Neural cell (in vitro differentiated cells): ENCODE data around the gene SRP54. TPM values are rescaled to one million over a fixed set of nuclear protein-coding genes. Genes with fewer than 3 reads are reported as not detected.

Experiments used
- H2AFZ ChIP-seq: fragments of 200-600, 300-800 bp; sonication (generic), shearing (Covaris generic); 2 replicates; pipeline ENCODE4 v1.6.0; 2014; ENCODE audit warnings: low read depth, mild to moderate bottlenecking, antibody characterized with exemption, low read length, moderate library complexity
- H3F3A ChIP-seq: fragments of 200-600 bp; shearing (Covaris generic); 2 replicates; pipeline ENCODE4 v1.6.1; 2016; ENCODE audit warnings: mild to moderate bottlenecking, moderate library complexity, mixed read lengths, antibody characterized with exemption, low read length; ENCODE audit not compliant: insufficient read depth, poor library complexity, severe bottlenecking
- H3K27ac ChIP-seq: fragments of 200-600, 300-800 bp; sonication (generic), shearing (Covaris generic); 2 replicates; pipeline ENCODE4 v1.5.1; 2014; ENCODE audit warnings: mild to moderate bottlenecking, low read length, moderate library complexity
- H3K27me3 ChIP-seq: fragments of 300-800, 200-600 bp; sonication (generic), shearing (Covaris generic); 2 replicates; pipeline ENCODE4 v1.6.0; 2014; ENCODE audit warnings: mild to moderate bottlenecking, low read depth, low read length, moderate library complexity; ENCODE audit not compliant: insufficient read depth
- H3K36me3 ChIP-seq: fragments of 300-800, 200-600 bp; sonication (generic), shearing (Covaris generic); 2 replicates; pipeline ENCODE4 v1.5.1; 2014; ENCODE audit warnings: mild to moderate bottlenecking, antibody characterized with exemption, low read length, moderate library complexity; ENCODE audit not compliant: insufficient read depth
- H3K4me2 ChIP-seq: fragments of 300-800, 200-600 bp; sonication (generic), shearing (Covaris generic); 2 replicates; pipeline ENCODE4 v1.6.0; 2014; ENCODE audit warnings: mild to moderate bottlenecking, low read length
- H3K4me3 ChIP-seq: fragments of 300-800, 200-600 bp; sonication (generic), shearing (Covaris generic); 2 replicates; pipeline ENCODE4 v1.5.1; 2014; ENCODE audit warnings: mild to moderate bottlenecking, low read length, moderate library complexity
- H3K79me2 ChIP-seq: fragments of 200-600 bp; shearing (Covaris generic); replicated peaks from 2 replicates; pipeline ENCODE4 v1.6.0; 2014; ENCODE audit warnings: mild to moderate bottlenecking, low read length, moderate library complexity; ENCODE audit not compliant: insufficient read depth
- H3K9ac ChIP-seq: fragments of 300-800, 200-600 bp; sonication (generic), shearing (Covaris generic); 2 replicates; pipeline ENCODE4 v1.6.1; 2016; ENCODE audit warnings: mild to moderate bottlenecking, low read length, mixed read lengths
- H3K9me2 ChIP-seq: fragments of 200-600 bp; shearing (Covaris generic); 2 replicates; pipeline ENCODE4 v1.6.1; 2016; ENCODE audit warnings: mild to moderate bottlenecking, low read length, mixed read lengths; ENCODE audit not compliant: insufficient read depth
- H3K9me3 ChIP-seq: fragments of 200-600, 300-800 bp; sonication (generic), shearing (Covaris generic); 2 replicates; pipeline ENCODE4 v1.6.1; 2016; ENCODE audit warnings: mild to moderate bottlenecking, mixed run types, low read length, moderate library complexity, mixed read lengths
- H4K20me1 ChIP-seq: fragments of 200-600 bp; shearing (Covaris generic); 2 replicates; pipeline ENCODE4 v1.6.1; 2016; ENCODE audit warnings: mild to moderate bottlenecking, mixed run types; ENCODE audit not compliant: insufficient read depth
- EP300 ChIP-seq: fragments of 450-650 bp; conservative IDR thresholded peaks from 2 replicates; pipeline ENCODE4 v1.6.1; 2014; ENCODE audit warnings: antibody characterized with exemption, mild to moderate bottlenecking, moderate library complexity; ENCODE audit not compliant: poor library complexity, severe bottlenecking
- EZH2 ChIP-seq: fragments of 200-600, 300-800 bp; shearing (Covaris generic), sonication (generic); IDR thresholded peaks from 2 replicates; pipeline ENCODE4 v1.6.1; 2014; ENCODE audit warnings: antibody characterized with exemption, low read length, borderline replicate concordance, mild to moderate bottlenecking; ENCODE audit not compliant: insufficient read depth, poor library complexity, severe bottlenecking
- MXI1 ChIP-seq: fragments of 450-650 bp; conservative IDR thresholded peaks from 2 replicates; pipeline ENCODE4 v1.6.1; 2014; ENCODE audit warnings: antibody characterized with exemption, mild to moderate bottlenecking; ENCODE audit not compliant: poor library complexity, severe bottlenecking
- POLR2AphosphoS5 ChIP-seq: IDR thresholded peaks from 2 replicates; pipeline ENCODE4 v1.6.1; 2012
- RAD21 ChIP-seq: fragments of 450-650 bp; conservative IDR thresholded peaks from 2 replicates; pipeline ENCODE4 v1.6.1; 2014; ENCODE audit warnings: antibody characterized with exemption, mild to moderate bottlenecking, moderate library complexity
- SMC3 ChIP-seq: fragments of 450-650 bp; conservative IDR thresholded peaks from 2 replicates; pipeline ENCODE4 v1.6.1; 2014; ENCODE audit warnings: antibody characterized with exemption, mild to moderate bottlenecking, moderate library complexity; ENCODE audit not compliant: poor library complexity
- TAF1 ChIP-seq: IDR thresholded peaks from 2 replicates; pipeline ENCODE4 v1.6.1; 2012; ENCODE audit warnings: low read depth
- polyA plus RNA-seq: library from polyadenylated mRNA; depleted of rRNA; stranded (reverse); fragments of >200 nt; gene quantifications from 2 replicates; pipeline ENCODE4 v1.2.3, GENCODE V29; 2014
- TF ChIP-seq, protein P1 (sequence below): fragments of 450-650 bp; IDR thresholded peaks from 2 replicates; pipeline ENCODE4 v1.5.1; 2014; ENCODE audit warnings: antibody characterized with exemption, mild to moderate bottlenecking, moderate library complexity; ENCODE audit not compliant: poor library complexity, severe bottlenecking
- TF ChIP-seq, protein P2 (sequence below): IDR thresholded peaks from 2 replicates; pipeline ENCODE4 v1.6.1; 2012; ENCODE audit warnings: borderline replicate concordance

The SRP54 gene
- polyA plus RNA-seq, 1 donor from 2014 or later: 110 TPM

- H3K9me2 ChIP-seq: no peaks in the 10 kb centered on the region
- H3K27ac ChIP-seq: peak overlapping the region; percentile 86
- peak overlapping the region; percentile 99 for H3K4me2 ChIP-seq
- H3K36me3 ChIP-seq: no peaks in the 10 kb centered on the region
- H4K20me1 ChIP-seq: no peaks in the 10 kb centered on the region
- H3K79me2 ChIP-seq: peaks cover 41% of the 10 kb centered on the region
- peak overlapping the region; percentile 89 for H2AFZ ChIP-seq
- TF ChIP-seq MXI1: no peak
- TF ChIP-seq, protein P1, sequence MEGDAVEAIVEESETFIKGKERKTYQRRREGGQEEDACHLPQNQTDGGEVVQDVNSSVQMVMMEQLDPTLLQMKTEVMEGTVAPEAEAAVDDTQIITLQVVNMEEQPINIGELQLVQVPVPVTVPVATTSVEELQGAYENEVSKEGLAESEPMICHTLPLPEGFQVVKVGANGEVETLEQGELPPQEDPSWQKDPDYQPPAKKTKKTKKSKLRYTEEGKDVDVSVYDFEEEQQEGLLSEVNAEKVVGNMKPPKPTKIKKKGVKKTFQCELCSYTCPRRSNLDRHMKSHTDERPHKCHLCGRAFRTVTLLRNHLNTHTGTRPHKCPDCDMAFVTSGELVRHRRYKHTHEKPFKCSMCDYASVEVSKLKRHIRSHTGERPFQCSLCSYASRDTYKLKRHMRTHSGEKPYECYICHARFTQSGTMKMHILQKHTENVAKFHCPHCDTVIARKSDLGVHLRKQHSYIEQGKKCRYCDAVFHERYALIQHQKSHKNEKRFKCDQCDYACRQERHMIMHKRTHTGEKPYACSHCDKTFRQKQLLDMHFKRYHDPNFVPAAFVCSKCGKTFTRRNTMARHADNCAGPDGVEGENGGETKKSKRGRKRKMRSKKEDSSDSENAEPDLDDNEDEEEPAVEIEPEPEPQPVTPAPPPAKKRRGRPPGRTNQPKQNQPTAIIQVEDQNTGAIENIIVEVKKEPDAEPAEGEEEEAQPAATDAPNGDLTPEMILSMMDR: no peak
- TF ChIP-seq EZH2: no peak
- TF ChIP-seq TAF1: no peak
- no peak for TF ChIP-seq EP300
- TF ChIP-seq POLR2AphosphoS5: no peak
- TF ChIP-seq RAD21: no peak
- TF ChIP-seq, protein P2, sequence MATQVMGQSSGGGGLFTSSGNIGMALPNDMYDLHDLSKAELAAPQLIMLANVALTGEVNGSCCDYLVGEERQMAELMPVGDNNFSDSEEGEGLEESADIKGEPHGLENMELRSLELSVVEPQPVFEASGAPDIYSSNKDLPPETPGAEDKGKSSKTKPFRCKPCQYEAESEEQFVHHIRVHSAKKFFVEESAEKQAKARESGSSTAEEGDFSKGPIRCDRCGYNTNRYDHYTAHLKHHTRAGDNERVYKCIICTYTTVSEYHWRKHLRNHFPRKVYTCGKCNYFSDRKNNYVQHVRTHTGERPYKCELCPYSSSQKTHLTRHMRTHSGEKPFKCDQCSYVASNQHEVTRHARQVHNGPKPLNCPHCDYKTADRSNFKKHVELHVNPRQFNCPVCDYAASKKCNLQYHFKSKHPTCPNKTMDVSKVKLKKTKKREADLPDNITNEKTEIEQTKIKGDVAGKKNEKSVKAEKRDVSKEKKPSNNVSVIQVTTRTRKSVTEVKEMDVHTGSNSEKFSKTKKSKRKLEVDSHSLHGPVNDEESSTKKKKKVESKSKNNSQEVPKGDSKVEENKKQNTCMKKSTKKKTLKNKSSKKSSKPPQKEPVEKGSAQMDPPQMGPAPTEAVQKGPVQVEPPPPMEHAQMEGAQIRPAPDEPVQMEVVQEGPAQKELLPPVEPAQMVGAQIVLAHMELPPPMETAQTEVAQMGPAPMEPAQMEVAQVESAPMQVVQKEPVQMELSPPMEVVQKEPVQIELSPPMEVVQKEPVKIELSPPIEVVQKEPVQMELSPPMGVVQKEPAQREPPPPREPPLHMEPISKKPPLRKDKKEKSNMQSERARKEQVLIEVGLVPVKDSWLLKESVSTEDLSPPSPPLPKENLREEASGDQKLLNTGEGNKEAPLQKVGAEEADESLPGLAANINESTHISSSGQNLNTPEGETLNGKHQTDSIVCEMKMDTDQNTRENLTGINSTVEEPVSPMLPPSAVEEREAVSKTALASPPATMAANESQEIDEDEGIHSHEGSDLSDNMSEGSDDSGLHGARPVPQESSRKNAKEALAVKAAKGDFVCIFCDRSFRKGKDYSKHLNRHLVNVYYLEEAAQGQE: no peak
- no peak for TF ChIP-seq SMC3
- no peaks in the 10 kb centered on the region for H3K27me3 ChIP-seq
- peak overlapping the region; percentile 81 for H3K4me3 ChIP-seq
- H3F3A ChIP-seq: peaks cover 11% of the 10 kb centered on the region
- no peaks in the 10 kb centered on the region for H3K9me3 ChIP-seq
- peak overlapping the region; percentile 66 for H3K9ac ChIP-seq
These were observed 994 bp downstream of the SRP54 start for GRCh38 chr14:34983786-34984185.

DNA sequence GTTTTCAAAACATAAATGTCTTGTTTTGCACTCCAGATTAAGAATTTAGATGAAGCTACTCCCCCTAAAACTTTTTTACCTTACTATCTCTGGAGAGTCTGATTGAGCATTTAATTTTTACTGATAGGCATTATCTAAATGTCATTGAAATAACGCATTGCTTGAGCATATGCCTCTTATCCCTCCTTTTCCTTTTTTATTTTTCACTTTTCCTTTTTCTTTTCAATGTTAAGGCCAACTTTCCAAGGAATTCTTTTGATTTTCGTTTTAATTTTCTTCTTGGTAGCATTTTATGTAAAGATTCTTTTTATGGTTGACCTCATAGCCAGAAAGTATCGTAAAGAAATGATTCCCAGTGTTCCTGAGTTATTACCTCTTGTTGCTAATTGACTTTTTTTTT, 2.9 kb downstream of the SRP54 start:
- Histone ChIP-seq H3K27ac (no peak overlapping the region), H3K9ac (no peak overlapping the region), H4K20me1 (no peaks in the 10 kb centered on the region), H3K79me2 (peaks cover 49% of the 10 kb centered on the region), H3K27me3 (no peaks in the 10 kb centered on the region), H2AFZ (no peak overlapping the region), H3K36me3 (no peaks in the 10 kb centered on the region), H3F3A (peaks cover 11% of the 10 kb centered on the region), H3K9me2 (no peaks in the 10 kb centered on the region), H3K4me2 (no peak overlapping the region), H3K4me3 (peak overlapping the region; percentile 81), H3K9me3 (no peaks in the 10 kb centered on the region)
- TF ChIP-seq POLR2AphosphoS5: no peak
- no peak for TF ChIP-seq EP300
- TF ChIP-seq, protein P2: no peak
- TF ChIP-seq, protein P1: no peak
- no peak for TF ChIP-seq MXI1
- TF ChIP-seq EZH2: no peak
- no peak for TF ChIP-seq RAD21
